ENCODE measurements around the gene GLIS1.

The GLIS1 gene

DNA sequence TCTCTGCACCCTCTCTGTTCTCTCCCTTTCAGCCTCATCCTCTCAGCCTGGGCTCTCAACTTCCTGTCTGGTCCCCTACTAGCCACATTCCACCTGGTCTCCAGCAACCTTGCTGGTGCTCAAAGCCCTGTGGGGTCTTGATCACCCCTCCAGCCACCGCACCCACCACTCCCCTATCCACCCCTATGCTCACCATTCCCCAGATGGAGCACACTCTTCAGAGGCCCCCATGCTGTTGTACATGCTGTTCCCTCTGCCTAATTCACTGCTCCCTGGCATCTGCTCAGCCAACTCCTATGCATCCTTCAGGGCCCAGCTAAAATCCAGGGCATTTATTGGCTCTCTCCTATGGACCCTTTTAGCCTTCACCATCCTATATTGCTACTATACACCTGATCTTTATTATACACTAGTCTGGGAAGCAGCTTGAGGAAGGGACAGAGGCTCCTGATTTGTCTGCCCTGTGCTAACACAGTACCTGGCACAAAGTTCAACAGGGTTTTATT, 81.0 kb downstream of the GLIS1 start:
- TF ChIP-seq CTCF (IDR thresholded peaks at IDR 0.05; ENCODE audit: extremely low read depth, insufficient read depth, missing control alignments), result no peak
- in situ Hi-C loops (cut with MboI; ENCODE audit: low pct_unique_long_range_greater_than_20kb, low sequenced_read_pairs, unreplicated experiment), result no loop called here
- DNase-seq (ENCODE audit: low spot score), result no peak

GRCh38 chr1:53657531-53657805, 81.5 kb downstream of the GLIS1 start:
- TF ChIP-seq CTCF (IDR thresholded peaks at IDR 0.05; ENCODE audit: extremely low read depth, insufficient read depth, missing control alignments), result no peak
- in situ Hi-C loops (cut with MboI; ENCODE audit: low pct_unique_long_range_greater_than_20kb, low sequenced_read_pairs, unreplicated experiment), result no loop called here
- no peak for DNase-seq (ENCODE audit: low spot score)

DNA sequence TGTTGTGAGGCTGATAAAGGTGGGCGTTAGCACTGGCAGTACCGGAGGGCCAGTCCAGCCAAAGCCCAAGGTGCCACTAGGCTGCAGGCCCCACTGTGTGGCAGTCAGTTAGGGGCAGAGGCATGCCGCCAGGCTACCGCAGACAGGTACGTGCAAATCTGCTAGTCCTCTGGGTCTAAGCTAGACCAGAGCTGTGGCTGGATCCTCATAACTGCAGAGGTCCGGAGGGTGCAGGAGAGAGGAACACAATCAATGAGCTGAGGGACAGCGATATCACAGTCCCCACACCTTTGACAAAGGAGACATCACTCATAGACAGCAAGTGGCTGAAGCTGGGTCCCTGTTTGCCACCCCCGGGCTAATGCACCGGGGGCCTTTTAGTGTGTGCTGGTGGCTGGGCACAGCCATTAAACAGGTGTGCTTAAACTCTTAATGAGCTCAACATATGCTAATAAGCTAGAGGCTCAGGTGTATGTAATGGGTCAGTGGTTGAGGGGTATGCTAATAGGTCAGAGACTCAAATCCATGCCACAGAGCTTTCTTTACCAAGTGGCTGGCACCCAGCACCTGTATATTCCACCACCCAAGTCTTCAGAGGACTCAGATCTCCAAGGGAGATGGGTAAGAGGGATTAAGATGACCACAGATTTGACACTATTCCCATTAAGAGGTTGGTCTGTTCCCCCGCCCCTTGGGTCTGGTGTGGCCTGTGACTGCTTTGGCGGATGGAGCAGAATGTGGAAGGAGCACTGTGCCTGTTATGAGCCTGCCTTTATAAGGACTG, 82.0 kb downstream of the GLIS1 start:
- TF ChIP-seq CTCF (IDR thresholded peaks at IDR 0.05; ENCODE audit: extremely low read depth, insufficient read depth, missing control alignments), result no peak
- in situ Hi-C loops (cut with MboI; ENCODE audit: low pct_unique_long_range_greater_than_20kb, low sequenced_read_pairs, unreplicated experiment), result no loop called here
- no peak for DNase-seq (ENCODE audit: low spot score)

DNA sequence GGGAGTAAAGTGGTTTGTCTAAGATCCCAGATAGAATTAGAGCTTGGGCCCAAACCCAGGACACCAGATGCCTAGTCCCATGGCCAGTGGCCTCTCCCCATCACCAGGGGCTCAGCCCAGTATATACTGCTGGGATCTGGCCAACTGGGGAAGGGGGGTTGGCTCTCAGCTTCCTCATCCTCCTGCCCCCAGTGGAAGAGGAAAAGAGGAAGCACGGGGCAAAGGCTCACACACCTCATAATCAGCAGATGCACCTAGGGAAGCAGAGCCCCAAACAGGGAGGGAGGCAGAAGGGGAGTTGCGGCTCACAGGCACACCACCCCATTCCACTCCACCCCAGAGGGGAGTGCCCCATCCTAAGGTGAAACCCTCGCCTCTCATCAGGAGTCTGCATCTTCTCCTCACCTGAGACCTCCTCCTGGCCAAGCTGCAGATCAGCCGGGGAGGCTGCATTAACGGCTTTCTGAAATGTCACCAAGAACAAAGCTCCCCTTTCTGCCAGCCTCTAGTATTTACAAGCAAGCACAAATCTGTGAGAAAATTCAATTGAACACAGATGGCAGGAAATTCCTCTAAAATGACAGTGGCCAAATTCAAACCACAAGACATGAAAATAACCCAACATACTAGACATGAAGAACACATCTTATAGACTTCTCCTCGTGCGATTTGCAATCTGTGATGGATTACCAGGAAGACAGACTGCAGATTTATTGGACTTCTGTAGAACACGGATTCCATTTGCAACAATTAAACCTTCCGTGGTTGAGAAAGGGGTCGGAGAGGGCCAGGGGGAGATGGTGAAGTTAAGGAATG, 82.8 kb downstream of the GLIS1 start:
- DNase-seq (ENCODE audit: low spot score), result no peak
- in situ Hi-C loops (cut with MboI; ENCODE audit: low pct_unique_long_range_greater_than_20kb, low sequenced_read_pairs, unreplicated experiment), result no loop called here
- TF ChIP-seq CTCF (IDR thresholded peaks at IDR 0.05; ENCODE audit: extremely low read depth, insufficient read depth, missing control alignments), result no peak

DNA sequence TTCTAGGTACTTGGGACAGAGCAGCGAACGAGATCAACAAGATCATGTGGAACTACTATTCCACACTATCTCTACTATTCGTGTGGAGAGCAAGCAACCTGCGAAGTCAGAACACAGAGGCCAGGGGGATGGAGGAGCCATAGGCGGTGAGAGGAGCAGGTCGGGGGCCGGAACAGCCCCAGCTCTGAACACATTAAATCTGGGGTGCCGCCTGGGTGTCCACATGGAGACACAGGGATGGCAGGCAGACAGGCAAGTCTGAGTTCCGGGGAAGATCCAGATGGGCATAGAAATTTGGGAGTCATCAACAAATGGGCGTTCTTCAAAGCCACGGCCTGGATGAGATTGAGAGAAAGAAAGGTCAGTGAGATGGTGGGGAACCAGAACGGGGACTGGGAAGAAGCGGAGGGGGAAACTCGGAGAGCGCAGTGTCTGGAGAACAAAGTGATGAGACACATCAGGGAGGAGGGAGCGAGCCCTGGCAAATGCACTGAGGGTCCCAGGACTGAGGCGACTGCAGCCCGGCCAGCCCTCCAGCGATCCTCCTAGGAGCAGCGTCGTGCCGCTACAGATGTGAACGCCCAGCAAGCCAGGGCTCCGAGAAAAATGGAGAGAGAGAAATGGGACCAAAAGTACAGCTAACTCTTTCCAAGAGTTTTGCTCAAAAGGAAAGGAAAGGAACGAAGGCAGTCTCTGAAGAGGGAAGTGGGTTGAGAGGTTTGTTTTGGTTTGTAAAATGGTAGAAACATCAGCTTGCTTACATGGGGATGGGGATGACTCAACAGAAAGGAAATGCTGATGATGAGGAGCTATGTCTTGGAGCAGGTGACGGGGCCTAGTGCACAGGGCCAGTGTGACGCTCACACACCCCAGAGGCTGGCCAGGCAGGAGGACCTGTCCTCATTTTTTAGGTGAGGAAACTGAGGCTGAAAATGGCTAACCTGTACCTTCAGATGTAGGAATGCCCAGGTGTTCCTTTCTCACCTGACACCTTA, 84.5 kb downstream of the GLIS1 start:
- no peak for TF ChIP-seq CTCF (IDR thresholded peaks at IDR 0.05; ENCODE audit: extremely low read depth, insufficient read depth, missing control alignments)
- in situ Hi-C loops (cut with MboI; ENCODE audit: low pct_unique_long_range_greater_than_20kb, low sequenced_read_pairs, unreplicated experiment), result no loop called here
- DNase-seq (ENCODE audit: low spot score), result no peak

- TF ChIP-seq CTCF (IDR thresholded peaks at IDR 0.05; ENCODE audit: extremely low read depth, insufficient read depth, missing control alignments), result no peak
- DNase-seq (ENCODE audit: low spot score), result no peak
- in situ Hi-C loops (cut with MboI; ENCODE audit: low pct_unique_long_range_greater_than_20kb, low sequenced_read_pairs, unreplicated experiment), result no loop called here
These were observed 85.3 kb downstream of the GLIS1 start for GRCh38 chr1:53653631-53654030.

Data from GM13977 (cell line).